Mesendoderm (in vitro differentiated cells): ENCODE data around the gene SPTLC3.

ENCODE experiments used
- DNase-seq: peaks from one replicate; pipeline ENCODE4 v3.0.0; 2013
- H2AK5ac ChIP-seq: 2 replicates; pipeline ENCODE4 v1.6.1; 2013; ENCODE audit warnings: low read length, inconsistent platforms
- H2BK120ac ChIP-seq: 2 replicates; pipeline ENCODE4 v1.6.1; 2013; ENCODE audit warnings: low read depth, mild to moderate bottlenecking, low read length, moderate library complexity, mixed read lengths
- H2BK15ac ChIP-seq: replicated peaks from 2 replicates; pipeline ENCODE4 v1.6.1; 2013; ENCODE audit warnings: low read depth, mild to moderate bottlenecking, moderate library complexity
- H2BK5ac ChIP-seq: 2 replicates; pipeline ENCODE4 v1.6.1; 2013; ENCODE audit warnings: low read length, inconsistent platforms
- H3K18ac ChIP-seq: 2 replicates; pipeline ENCODE4 v1.6.1; 2013; ENCODE audit warnings: mild to moderate bottlenecking, low read length, mixed read lengths
- H3K23ac ChIP-seq: one replicate; pipeline ENCODE4 v1.6.1; 2013; ENCODE audit warnings: low read length
- H3K27ac ChIP-seq: 2 replicates; pipeline ENCODE4 v1.5.1; 2013; ENCODE audit warnings: low read depth, mild to moderate bottlenecking, inconsistent platforms, low read length, moderate library complexity
- H3K27me3 ChIP-seq: 2 replicates; pipeline ENCODE4 v1.6.1; 2013; ENCODE audit warnings: low read length, control low read depth, mild to moderate bottlenecking, inconsistent platforms; ENCODE audit not compliant: insufficient read depth, poor library complexity
- H3K36me3 ChIP-seq: 2 replicates; pipeline ENCODE4 v1.6.1; 2013; ENCODE audit warnings: low read length, inconsistent platforms; ENCODE audit not compliant: control insufficient read depth, insufficient read depth
- H3K4ac ChIP-seq: one replicate; pipeline ENCODE4 v1.6.1; 2013; ENCODE audit warnings: low read depth, mild to moderate bottlenecking, low read length, moderate library complexity
- H3K4me1 ChIP-seq: 2 replicates; pipeline ENCODE4 v1.6.1; 2013; ENCODE audit warnings: low read depth, low read length, inconsistent platforms; ENCODE audit not compliant: control insufficient read depth
- H3K4me2 ChIP-seq: 2 replicates; pipeline ENCODE4 v1.6.1; 2013; ENCODE audit warnings: low read length
- H3K4me3 ChIP-seq: 2 replicates; pipeline ENCODE4 v1.5.1; 2013; ENCODE audit warnings: mild to moderate bottlenecking, low read length
- H3K56ac ChIP-seq: one replicate; pipeline ENCODE4 v1.6.1; 2013; ENCODE audit warnings: low read length
- H3K79me1 ChIP-seq: 2 replicates; pipeline ENCODE4 v1.6.1; 2013; ENCODE audit warnings: low read length, inconsistent platforms
- H3K79me2 ChIP-seq: 2 replicates; pipeline ENCODE4 v1.6.1; 2013; ENCODE audit warnings: mild to moderate bottlenecking, low read length; ENCODE audit not compliant: control insufficient read depth, insufficient read depth
- H3K9ac ChIP-seq: 2 replicates; pipeline ENCODE4 v1.6.1; 2013; ENCODE audit warnings: low read length, inconsistent platforms
- H4K5ac ChIP-seq: one replicate; pipeline ENCODE4 v1.6.1; 2013; ENCODE audit warnings: low read length
- H4K8ac ChIP-seq: one replicate; pipeline ENCODE4 v1.6.1; 2013; ENCODE audit warnings: low read depth, mild to moderate bottlenecking, control low read depth, low read length, moderate library complexity
- WGBS: extraction: QIAGEN DNeasy Blood & Tissue Kit; methylation state at CpG from one replicate; pipeline ENCODE4 v1.1.7; 2013; ENCODE audit warnings: low lambda C conversion rate, missing lambda C conversion rate; ENCODE audit not compliant: insufficient coverage; ENCODE audit errors: extremely low coverage; 5-methylcytosine and 5-hydroxymethylcytosine counted together

Gene SPTLC3

GRCh38 chr20:13216533-13216932 is 207.8 kb downstream of the SPTLC3 start:
- Histone ChIP-seq H3K4me3 (no peak overlapping the region), H3K79me1 (no peaks in the 10 kb centered on the region), H3K36me3 (no peaks in the 10 kb centered on the region), H3K27ac (no peak overlapping the region), H2BK5ac (no peak overlapping the region), H2BK15ac (no peak overlapping the region), H3K9ac (no peak overlapping the region), H3K4ac (no peak overlapping the region), H2BK120ac (no peak overlapping the region), H4K5ac (no peak overlapping the region), H3K79me2 (no peaks in the 10 kb centered on the region), H2AK5ac (no peak overlapping the region), H4K8ac (no peak overlapping the region), H3K4me1 (no peaks in the 10 kb centered on the region), H3K18ac (no peak overlapping the region), H3K56ac (no peak overlapping the region), H3K27me3 (peaks cover 18% of the 10 kb centered on the region), H3K4me2 (no peak overlapping the region), H3K23ac (no peak overlapping the region)
- no peak for DNase-seq
- WGBS, result no CpG with 5 or more reads among the region's 1 CpG
